Subcutaneous adipose tissue (tissue), 4 donors: ENCODE results near the gene KMT2D. TPM values are rescaled to one million over a fixed set of nuclear protein-coding genes. Genes with fewer than 3 reads are reported as not detected.

Source experiments
- total RNA-seq, 4 donors: library from RNA; depleted of rRNA; stranded (reverse); fragments of >200 nt; gene quantifications; one replicate each; pipeline ENCODE4 v1.1.0, GENCODE V29; 2016
- TF ChIP-seq, protein P1 (sequence below): fragments of 450-650 bp; IDR thresholded peaks from one replicate; pipeline ENCODE4 v1.5.1; 2016; ENCODE audit warnings: low read depth, mild to moderate bottlenecking, control low read depth, antibody characterized with exemption, moderate library complexity

The KMT2D gene
- total RNA-seq, 4 donors from 2014 or later = 27.6 to 92.1 (median 42.9) TPM

GRCh38 chr12:49086116-49086515 is 25.5 kb upstream of the KMT2D start:
- TF ChIP-seq, protein P1, sequence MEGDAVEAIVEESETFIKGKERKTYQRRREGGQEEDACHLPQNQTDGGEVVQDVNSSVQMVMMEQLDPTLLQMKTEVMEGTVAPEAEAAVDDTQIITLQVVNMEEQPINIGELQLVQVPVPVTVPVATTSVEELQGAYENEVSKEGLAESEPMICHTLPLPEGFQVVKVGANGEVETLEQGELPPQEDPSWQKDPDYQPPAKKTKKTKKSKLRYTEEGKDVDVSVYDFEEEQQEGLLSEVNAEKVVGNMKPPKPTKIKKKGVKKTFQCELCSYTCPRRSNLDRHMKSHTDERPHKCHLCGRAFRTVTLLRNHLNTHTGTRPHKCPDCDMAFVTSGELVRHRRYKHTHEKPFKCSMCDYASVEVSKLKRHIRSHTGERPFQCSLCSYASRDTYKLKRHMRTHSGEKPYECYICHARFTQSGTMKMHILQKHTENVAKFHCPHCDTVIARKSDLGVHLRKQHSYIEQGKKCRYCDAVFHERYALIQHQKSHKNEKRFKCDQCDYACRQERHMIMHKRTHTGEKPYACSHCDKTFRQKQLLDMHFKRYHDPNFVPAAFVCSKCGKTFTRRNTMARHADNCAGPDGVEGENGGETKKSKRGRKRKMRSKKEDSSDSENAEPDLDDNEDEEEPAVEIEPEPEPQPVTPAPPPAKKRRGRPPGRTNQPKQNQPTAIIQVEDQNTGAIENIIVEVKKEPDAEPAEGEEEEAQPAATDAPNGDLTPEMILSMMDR = no peak

GRCh38 chr12:49084438-49084837 is 23.8 kb upstream of the KMT2D start:
- TF ChIP-seq, protein P1 = no peak

DNA sequence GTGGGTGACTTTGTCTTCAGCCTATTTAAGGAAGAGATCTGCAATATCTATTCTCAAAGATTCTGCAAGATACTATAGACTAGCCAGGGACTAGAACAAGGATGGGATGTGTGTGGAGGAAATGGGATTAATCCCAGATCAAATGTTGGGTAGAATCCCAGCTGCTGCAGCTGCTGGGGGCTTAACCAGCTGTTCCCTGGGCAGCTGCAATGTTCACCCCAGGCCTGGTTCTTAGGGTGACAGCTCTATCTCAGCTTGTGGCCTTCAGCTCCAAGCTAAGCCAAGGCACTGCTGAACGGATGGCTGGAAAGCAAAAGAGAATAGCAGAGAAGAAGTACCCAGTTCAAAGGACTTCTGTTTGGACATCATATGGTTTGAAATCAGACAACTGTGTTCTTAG is 19.2 kb upstream of the KMT2D start:
- TF ChIP-seq, protein P1 = no peak

GRCh38 chr12:49070971-49071370 is 10.4 kb upstream of the KMT2D start:
- TF ChIP-seq, protein P1 = no peak

GRCh38 chr12:49069507-49070346 is 9.1 kb upstream of the KMT2D start, which contains the start of gene RHEBL1:
TSS of gene RHEBL1 (minus strand) at chr12:49069979. CDS start at chr12:49069785, 194 bp downstream.
- TF ChIP-seq, protein P1 = no peak

- TF ChIP-seq, protein P1 = no peak
Observed at GRCh38 chr12:49068879-49069506, 8.4 kb upstream of the KMT2D start.

GRCh38 chr12:49066120-49066519 is 5.5 kb upstream of the KMT2D start:
- TF ChIP-seq, protein P1 = no peak
